CD14-positive monocyte (primary cell): ENCODE data around the gene CDC42EP2. TPM values are rescaled to one million over a fixed set of nuclear protein-coding genes. Genes with fewer than 3 reads are reported as not detected.

Experiments
- DNase-seq, 3 donors: peaks; one replicate each; pipeline ENCODE4 v3.0.0-alpha.2; 2011 to 2022
- H2AFZ ChIP-seq: 2 replicates; pipeline ENCODE4 v1.6.0; 2012; ENCODE audit warnings: mild to moderate bottlenecking, low read depth, low read length, inconsistent platforms; ENCODE audit not compliant: insufficient read depth, poor library complexity, severe bottlenecking
- H3K27ac ChIP-seq, 2 donors: 1 replicate in 1 of 2; 2 replicates in 1 of 2; pipeline ENCODE4 v1.5.1; 2012 to 2013; ENCODE audit warnings: low read length in 2 of 2, control low read depth in 1 of 2, inconsistent platforms in 1 of 2, low read depth in 1 of 2, mild to moderate bottlenecking in 1 of 2
- H3K27me3 ChIP-seq, 2 donors: one replicate each; pipeline versions ENCODE4 v1.6.0 to v1.6.1; 2011 to 2013; ENCODE audit warnings: low read length in 2 of 2; ENCODE audit not compliant: control insufficient read depth in 2 of 2, insufficient read depth in 2 of 2
- H3K36me3 ChIP-seq, 2 donors: replicated peaks in 1 of 2; 1 replicate in 1 of 2; 2 replicates in 1 of 2; pipeline versions ENCODE4 v1.5.1 to v1.6.1; 2012 to 2013; ENCODE audit warnings: low read length in 2 of 2, control low read depth in 1 of 2, inconsistent platforms in 1 of 2, mild to moderate bottlenecking in 1 of 2; ENCODE audit not compliant: insufficient read depth in 2 of 2, control insufficient read depth in 1 of 2
- H3K4me1 ChIP-seq, 2 donors: 1 replicate in 1 of 2; 2 replicates in 1 of 2; pipeline versions ENCODE4 v1.5.1 to v1.6.1; 2012 to 2013; ENCODE audit warnings: low read length in 2 of 2, control low read depth in 1 of 2, inconsistent platforms in 1 of 2, mild to moderate bottlenecking in 1 of 2, moderate library complexity in 1 of 2; ENCODE audit not compliant: insufficient read depth in 2 of 2, control insufficient read depth in 1 of 2
- H3K4me2 ChIP-seq: replicated peaks from 2 replicates; pipeline ENCODE3; 2012; ENCODE audit warnings: low read length, moderate library complexity, mild to moderate bottlenecking; ENCODE audit not compliant: poor library complexity, severe bottlenecking; ENCODE audit errors: extremely low read depth
- H3K4me3 ChIP-seq, 3 experiments: fragments of 200-600 bp in 1 of 3; sonication (generic) in 1 of 3; replicated peaks in 1 of 3; 1 replicate in 2 of 3; 2 replicates in 1 of 3; pipeline ENCODE4 v1.5.1; 2011 to 2013; ENCODE audit warnings: low read length in 3 of 3, mild to moderate bottlenecking in 3 of 3, control low read depth in 2 of 3, low read depth in 2 of 3, inconsistent platforms in 1 of 3, moderate library complexity in 1 of 3
- H3K79me2 ChIP-seq: 2 replicates; pipeline ENCODE4 v1.6.0; 2012; ENCODE audit warnings: mild to moderate bottlenecking, control low read depth, inconsistent platforms, low read length, moderate library complexity; ENCODE audit not compliant: insufficient read depth
- H3K9ac ChIP-seq: 2 replicates; pipeline ENCODE4 v1.6.0; 2017; ENCODE audit warnings: low read length, mild to moderate bottlenecking; ENCODE audit not compliant: insufficient read depth, poor library complexity, severe bottlenecking
- H3K9me3 ChIP-seq, 2 donors: replicated peaks in 1 of 2; 1 replicate in 1 of 2; 2 replicates in 1 of 2; pipeline versions ENCODE4 v1.5.1 to v1.6.1; 2012 to 2013; ENCODE audit warnings: low read length in 2 of 2, control low read depth in 1 of 2; ENCODE audit not compliant: control insufficient read depth in 1 of 2, insufficient read depth in 1 of 2
- H4K20me1 ChIP-seq: 2 replicates; pipeline ENCODE4 v1.6.0; 2012; ENCODE audit warnings: mild to moderate bottlenecking, low read length, control low read depth, moderate library complexity; ENCODE audit not compliant: insufficient read depth
- H3K27ac Mint-ChIP-seq, 7 donors: one replicate each; pipeline ENCODE4 v1.8.0; 2020; ENCODE audit warnings: mild to moderate bottlenecking in 7 of 7, mixed read lengths in 7 of 7, moderate library complexity in 6 of 7, inconsistent platforms in 2 of 7
- H3K27me3 Mint-ChIP-seq, 3 donors: one replicate each; pipeline ENCODE4 v1.8.0; 2021 to 2022; ENCODE audit warnings: low read depth in 3 of 3, mild to moderate bottlenecking in 3 of 3, mixed read lengths in 3 of 3, moderate library complexity in 3 of 3, inconsistent platforms in 1 of 3
- H3K36me3 Mint-ChIP-seq, 2 donors: one replicate each; pipeline ENCODE4 v1.8.0; 2020; ENCODE audit warnings: mixed read lengths in 2 of 2, inconsistent platforms in 1 of 2, mild to moderate bottlenecking in 1 of 2
- H3K4me1 Mint-ChIP-seq: one replicate; pipeline ENCODE4 v1.8.0; 2020; ENCODE audit warnings: mild to moderate bottlenecking, mixed read lengths
- H3K4me3 Mint-ChIP-seq, 2 donors: one replicate each; pipeline ENCODE4 v1.8.0; 2020; ENCODE audit warnings: mild to moderate bottlenecking in 2 of 2, mixed read lengths in 2 of 2, moderate library complexity in 1 of 2
- H3K9me3 Mint-ChIP-seq, 7 donors: one replicate each; pipeline ENCODE4 v1.8.0; 2020 to 2022; ENCODE audit warnings: mixed read lengths in 7 of 7, mild to moderate bottlenecking in 6 of 7, moderate library complexity in 6 of 7, inconsistent platforms in 2 of 7
- CTCF ChIP-seq: fragments of 200-600 bp; IDR thresholded peaks from one replicate; pipeline ENCODE4 v1.8.0; 2022; ENCODE audit warnings: antibody characterized with exemption, mild to moderate bottlenecking
- WGBS: methylation state at CpG from one replicate; pipeline ENCODE4 v1.1.5; 2013; ENCODE audit warnings: missing lambda C conversion rate; ENCODE audit not compliant: insufficient coverage; 5-methylcytosine and 5-hydroxymethylcytosine counted together
- intact Hi-C, 2 donors: fragments of 100-400 bp; cut with micrococcal nuclease; formaldehyde crosslinking; loops; one replicate each; pipeline versions ENCODE4 v1.15.0 to v1.15.1; 2023
- polyA plus RNA-seq, 3 donors: library from polyadenylated mRNA; depleted of rRNA in 1 of 3; unstranded in 2 of 3; stranded (reverse) in 1 of 3; fragments of 300-500 nt in 2 of 3; fragments of >200 nt in 1 of 3; fragmentation: Illumina TruSeq in 2 of 3; gene quantifications; 1 replicate in 2 of 3; 2 replicates in 1 of 3; pipeline ENCODE4 v1.2.3, GENCODE V29; 2012 to 2021

CDC42EP2 gene
- polyA plus RNA-seq, 3 donors = 5.4 to 15.6 (median 10.1) TPM

- Mint-ChIP-seq H3K4me3 (peak overlapping the region; percentile 93), H3K27ac (peak overlapping the region in 4 of 7 donors; percentile 51 to 87 (median 70)), H3K4me1 (peaks cover 31% of the 10 kb centered on the region), H3K9me3 (no peaks in the 10 kb centered on the region), H3K36me3 (peaks cover 11 to 24% of the 10 kb centered on the region in 2 donors), H3K27me3 (peaks cover 2 to 7% (median 4%) of the 10 kb centered on the region in 3 donors)
- TF ChIP-seq CTCF = no peak
- Histone ChIP-seq H4K20me1 (peaks cover 51% of the 10 kb centered on the region), H2AFZ (no peak overlapping the region), H3K4me3 (peak overlapping the region; percentile 69 to 87 (median 78)), H3K27me3 (no peaks in the 10 kb centered on the region), H3K27ac (peak overlapping the region in 1 of 2 donors; percentile 75), H3K4me2 (peak overlapping the region; percentile 89), H3K9me3 (no peaks in the 10 kb centered on the region), H3K4me1 (peaks cover 14 to 24% of the 10 kb centered on the region in 2 donors), H3K36me3 (peaks cover 4 to 19% of the 10 kb centered on the region in 2 donors), H3K9ac (peak overlapping the region; percentile 79), H3K79me2 (peaks cover 60% of the 10 kb centered on the region)
- no peak for DNase-seq
- intact Hi-C loops = loop anchor here in 1 of 2 donors (5.0 kb wide), 1 partner anchor 57 kb away; no protein-coding TSS in a partner anchor
- WGBS = 47% methylated on average over 5 of the region's 5 CpGs
These were observed 20.1 kb downstream of the CDC42EP2 start for GRCh38 chr11:65334696-65335295.

DNA sequence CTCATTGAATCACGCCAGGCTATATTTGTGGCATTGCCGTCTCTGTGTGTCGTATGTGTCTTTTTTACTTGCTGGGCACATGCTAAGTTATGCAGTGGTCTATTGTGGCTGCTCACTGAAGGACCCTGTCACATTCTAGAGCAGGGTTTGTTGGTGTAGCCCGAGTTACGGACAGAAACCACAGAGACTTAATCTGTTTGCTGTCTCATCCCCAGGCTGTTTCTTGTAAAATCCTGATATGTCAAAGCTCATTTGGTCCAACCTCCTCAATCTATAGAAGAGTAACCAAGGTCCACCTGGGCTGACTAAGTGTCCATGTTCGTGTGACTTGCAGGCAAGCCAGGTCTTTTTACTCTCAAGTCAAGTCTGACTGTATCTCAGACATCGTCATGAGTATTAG, 24.0 kb downstream of the CDC42EP2 start:
- H3K4me1 ChIP-seq = peaks cover 11 to 17% of the 10 kb centered on the region in 2 donors
- Mint-ChIP-seq H3K9me3 (peaks cover 0 to 1% (median 0%) of the 10 kb centered on the region in 7 donors), H3K36me3 (peaks cover 45 to 63% of the 10 kb centered on the region in 2 donors), H3K27ac (peak overlapping the region in 1 of 7 donors; percentile 25), H3K4me1 (peaks cover 24% of the 10 kb centered on the region), H3K4me3 (no peak overlapping the region), H3K27me3 (no peaks in the 10 kb centered on the region)
- 96% methylated on average over 4 of the region's 7 CpGs for WGBS
- no peak overlapping the region for H3K9ac ChIP-seq
- H2AFZ ChIP-seq = no peak overlapping the region
- no peak overlapping the region for H3K27ac ChIP-seq
- DNase-seq = no peak
- peaks cover 74% of the 10 kb centered on the region for H3K79me2 ChIP-seq
- H3K4me3 ChIP-seq = no peak overlapping the region
- peaks cover 68% of the 10 kb centered on the region for H4K20me1 ChIP-seq
- intact Hi-C loops = no loop called here
- H3K27me3 ChIP-seq = no peaks in the 10 kb centered on the region
- H3K4me2 ChIP-seq = no peak overlapping the region
- TF ChIP-seq CTCF = no peak
- peaks cover 41 to 58% of the 10 kb centered on the region in 2 donors for H3K36me3 ChIP-seq
- no peaks in the 10 kb centered on the region for H3K9me3 ChIP-seq
